HG02642 (cell line): ENCODE measurements around the gene DHRS2.
A peak's percentile ranks its signal among the peaks of the same experiment; 100 is the strongest.
"Not testable (repeated sequence)": the region's sequence is repeated elsewhere in the genome, so short reads cannot be mapped to it uniquely, and the experiment has no call there.

Source experiments
- ATAC-seq: cut with Tn5 transposase; IDR thresholded peaks from one replicate; pipeline ENCODE4 v1.9.1; 2021; ENCODE audit warnings: mild to moderate bottlenecking; ENCODE audit not compliant: unreplicated experiment, poor library complexity

Gene DHRS2

GRCh38 chr14:23631702-23632460 is 4.3 kb upstream of the DHRS2 start:
- peak; percentile 73 for ATAC-seq

- ATAC-seq = no peak
Observed at GRCh38 chr14:23632461-23633159, 3.6 kb upstream of the DHRS2 start.

DNA sequence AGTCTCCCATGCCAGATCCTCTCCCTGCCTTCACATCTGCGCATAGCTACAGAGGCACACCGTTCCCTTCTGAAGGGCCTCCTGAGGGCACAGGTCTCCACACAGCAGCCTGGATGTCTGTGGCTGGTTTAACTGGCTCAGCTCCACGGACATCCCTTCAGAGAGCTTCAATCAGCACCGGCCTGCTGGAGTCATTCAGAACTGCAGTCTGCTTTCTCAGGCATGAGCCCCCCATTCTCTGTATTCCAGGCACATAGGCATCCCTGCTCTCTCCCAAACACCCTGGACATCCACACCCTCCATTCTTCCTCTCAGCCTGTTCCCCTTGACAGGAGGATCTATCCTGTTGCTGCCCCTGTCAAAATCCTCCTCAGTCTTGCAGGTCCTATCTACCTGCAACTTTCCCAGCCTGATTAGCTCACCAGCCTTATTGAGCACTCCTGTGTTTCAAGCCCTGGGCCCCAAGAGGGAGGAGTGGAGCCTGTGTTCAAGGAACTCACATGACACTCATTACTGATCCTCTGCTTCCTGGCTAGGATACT is 2.9 kb upstream of the DHRS2 start:
- no peak for ATAC-seq

DNA sequence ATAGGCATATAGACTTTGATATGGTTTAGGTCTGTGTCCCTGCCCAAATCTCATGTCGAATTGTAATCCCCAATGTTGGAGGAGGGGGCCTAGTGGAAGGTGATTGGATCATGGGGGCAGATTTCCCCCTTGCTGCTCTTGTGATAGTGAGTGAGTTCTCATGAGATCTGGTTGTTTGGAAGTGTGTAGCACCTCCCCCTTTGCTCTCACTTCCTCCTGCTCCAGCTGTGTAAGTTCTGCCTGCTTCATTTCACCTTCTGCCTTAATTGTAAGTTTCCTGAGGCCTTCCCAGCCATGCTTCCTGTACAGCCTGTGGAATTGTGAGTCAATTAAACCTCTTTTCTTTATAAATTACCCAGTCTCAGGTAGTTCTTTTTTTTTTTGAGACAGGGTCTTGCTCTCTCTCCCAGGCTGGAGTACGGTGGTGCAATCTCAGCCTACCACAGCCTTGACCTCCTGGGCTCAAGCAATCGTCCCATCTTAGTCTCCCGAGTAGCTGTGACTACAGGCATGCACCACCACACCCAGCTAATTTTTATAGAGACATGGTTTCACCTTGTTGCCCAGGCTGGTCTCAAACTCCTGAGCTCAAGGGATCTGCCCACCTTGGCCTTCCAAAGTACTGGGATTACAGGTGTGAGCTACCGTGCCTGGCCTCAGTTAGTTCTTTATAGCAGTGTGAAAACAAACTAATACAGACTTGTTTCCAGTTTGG is 1.3 kb upstream of the DHRS2 start:
- not testable (repeated sequence) for ATAC-seq

DNA sequence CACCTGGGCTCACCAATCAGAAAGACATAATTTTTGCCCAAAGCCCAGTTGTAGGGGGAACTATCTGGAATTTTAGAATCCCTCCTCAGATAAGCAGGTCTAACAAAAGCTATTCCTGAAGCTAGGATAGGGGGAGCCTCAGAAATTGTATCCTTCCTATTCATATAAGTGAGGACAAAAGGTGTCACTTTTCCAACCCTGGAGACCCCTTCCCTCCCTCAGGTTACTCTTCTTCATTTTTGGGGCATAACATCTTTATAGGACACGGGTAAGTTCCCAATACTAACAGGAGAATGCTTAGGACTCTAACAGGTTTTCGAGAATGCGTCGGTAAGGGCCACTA is 1.1 kb downstream of the DHRS2 start:
- ATAC-seq = not testable (repeated sequence)

GRCh38 chr14:23637655-23638413 is 1.7 kb downstream of the DHRS2 start:
- not testable (repeated sequence) for ATAC-seq

- ATAC-seq = no peak
Observed at GRCh38 chr14:23638414-23639047, 2.4 kb downstream of the DHRS2 start.

- no peak for ATAC-seq
Observed at GRCh38 chr14:23639048-23639890, 3.1 kb downstream of the DHRS2 start.

- ATAC-seq = no peak
Observed at GRCh38 chr14:23639891-23640523, 3.8 kb downstream of the DHRS2 start.

DNA sequence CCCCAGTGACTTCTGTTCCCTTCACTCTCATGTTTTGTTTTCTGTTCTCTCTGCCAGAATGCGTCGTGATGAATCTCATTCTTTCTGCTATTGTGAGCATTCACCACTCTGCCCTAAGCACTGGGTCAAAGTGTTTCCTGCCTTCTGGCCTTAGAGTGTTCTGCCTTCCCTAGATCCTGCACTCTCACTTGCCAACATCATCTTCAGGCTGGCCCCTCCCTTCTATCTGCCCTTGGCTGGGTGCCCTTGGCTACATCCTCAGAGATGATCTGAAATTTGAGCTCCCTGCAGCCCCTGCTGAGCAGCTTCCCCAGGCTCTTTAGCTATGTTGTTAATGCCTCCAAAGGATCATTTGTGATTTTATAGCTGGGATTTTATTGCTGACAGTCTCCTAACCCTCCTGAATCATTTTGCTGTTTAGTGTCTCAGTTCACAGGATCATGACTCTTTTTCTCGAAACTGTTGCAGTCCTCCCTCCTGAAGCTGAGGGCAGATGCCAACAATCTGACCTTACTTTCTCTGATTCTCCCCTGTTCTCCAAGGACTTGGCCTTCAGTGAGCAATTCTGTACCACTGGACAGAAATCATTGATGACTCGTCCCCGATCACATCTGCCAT is 4.5 kb downstream of the DHRS2 start:
- ATAC-seq = no peak

GRCh38 chr14:23641180-23641914 is 5.2 kb downstream of the DHRS2 start:
- ATAC-seq = no peak

- ATAC-seq = no peak
Observed at GRCh38 chr14:23641915-23642588, 5.9 kb downstream of the DHRS2 start.

DNA sequence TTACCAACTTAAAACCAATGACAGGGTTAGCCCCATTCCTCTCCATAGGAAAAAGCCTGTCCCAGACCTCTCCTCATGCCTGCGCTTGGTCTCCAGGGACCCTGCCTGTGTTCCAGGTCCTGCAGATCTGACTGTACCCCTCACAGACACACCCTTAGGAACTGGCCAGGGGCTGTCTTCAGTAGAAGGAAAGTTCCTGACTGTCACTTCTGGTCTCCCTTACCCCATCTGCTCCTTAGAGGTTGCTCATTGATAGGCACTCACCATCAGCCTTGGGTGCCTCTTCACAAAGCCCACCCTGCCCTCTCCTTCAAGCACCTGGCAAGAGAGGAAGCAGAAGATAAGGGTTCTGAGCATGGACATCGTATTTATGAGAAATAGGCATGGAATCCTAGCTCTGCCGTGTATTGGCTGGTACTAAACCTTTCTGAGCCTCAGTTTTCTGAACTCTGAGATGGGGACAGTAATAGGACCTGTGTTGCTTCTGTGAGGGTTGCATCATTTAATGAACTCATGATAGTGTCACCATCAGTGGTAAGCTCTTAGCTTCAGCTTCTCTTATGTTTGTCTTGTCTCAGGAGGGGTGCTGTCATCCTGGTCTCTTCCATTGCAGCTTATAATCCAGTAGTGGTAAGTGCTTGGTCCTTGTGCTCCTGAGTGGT is 7.5 kb downstream of the DHRS2 start:
- no peak for ATAC-seq

GRCh38 chr14:23644195-23644918 is 8.2 kb downstream of the DHRS2 start:
- ATAC-seq = no peak

GRCh38 chr14:23644919-23645336 is 8.8 kb downstream of the DHRS2 start:
- no peak for ATAC-seq

DNA sequence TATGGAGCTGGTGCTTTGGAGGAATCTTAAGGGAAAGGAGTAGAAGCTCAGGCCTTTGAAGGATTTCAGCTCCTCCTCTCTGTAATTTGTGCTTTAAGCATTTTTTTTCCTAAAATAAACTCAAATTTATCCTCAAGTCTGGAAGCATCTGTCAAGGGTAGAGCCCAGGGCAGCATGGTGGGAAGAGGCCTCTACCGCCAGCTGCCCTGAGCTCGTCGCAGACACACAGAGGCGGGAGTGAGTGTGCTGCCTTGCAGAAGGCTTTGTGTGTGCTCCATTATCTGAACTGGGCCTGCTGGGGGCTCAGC is 9.3 kb downstream of the DHRS2 start:
- ATAC-seq = no peak
